Stimulated activated CD4-positive, alpha-beta T cell treated with anti-CD3 and anti-CD28 coated beads, Interleukin-2, amount 100 ng/mL, for 4 hours (primary cell): ENCODE data around the gene ZNF426.
"Not testable (repeated sequence)": the region's sequence is repeated elsewhere in the genome, so short reads cannot be mapped to it uniquely, and the experiment has no call there.

ENCODE experiments used
- DNase-seq: peaks from one replicate; pipeline ENCODE4 v3.0.0-alpha.2; 2020; ENCODE audit warnings: low read depth

Gene ZNF426

GRCh38 chr19:9538183-9539058, at the start of gene ZNF426:
Gene ZNF426 (minus strand): TSS chr19:9538645. CDS start chr19:9536232, 2,413 bp downstream.
- DNase-seq: peak; percentile 78

- peak; percentile 70 for DNase-seq
Measured at GRCh38 chr19:9586764-9587163, 48.3 kb upstream of the ZNF426 start.

- DNase-seq: peak; percentile 74
Measured at GRCh38 chr19:9584073-9584833, 45.8 kb upstream of the ZNF426 start, which contains the start of gene ZNF121. Gene ZNF121 (minus strand): TSS chr19:9584504. CDS start chr19:9568097, 16,407 bp downstream.

- DNase-seq: not testable (repeated sequence)
Measured at GRCh38 chr19:9582081-9582725, 43.8 kb upstream of the ZNF426 start.

GRCh38 chr19:9580728-9581127, 42.3 kb upstream of the ZNF426 start:
- DNase-seq: no peak

GRCh38 chr19:9570255-9570654, 31.8 kb upstream of the ZNF426 start:
- DNase-seq: no peak

- no peak for DNase-seq
Measured at GRCh38 chr19:9566729-9567128, 28.3 kb upstream of the ZNF426 start.

GRCh38 chr19:9565900-9566705, 27.7 kb upstream of the ZNF426 start:
- DNase-seq: no peak

GRCh38 chr19:9552536-9553274, 14.3 kb upstream of the ZNF426 start:
- no peak for DNase-seq

GRCh38 chr19:9547870-9548269, 9.4 kb upstream of the ZNF426 start:
- no peak for DNase-seq

- not testable (repeated sequence) for DNase-seq
Measured at GRCh38 chr19:9541281-9541680, 2.8 kb upstream of the ZNF426 start.

- not testable (repeated sequence) for DNase-seq
Measured at GRCh38 chr19:9539921-9540320, 1.5 kb upstream of the ZNF426 start.

GRCh38 chr19:9539201-9539600, 756 bp upstream of the ZNF426 start:
- not testable (repeated sequence) for DNase-seq

- DNase-seq: no peak
Measured at GRCh38 chr19:9535934-9536333, 2.5 kb downstream of the ZNF426 start.

- DNase-seq: no peak
Measured at GRCh38 chr19:9531933-9532332, 6.5 kb downstream of the ZNF426 start.

GRCh38 chr19:9528757-9529336, 9.6 kb downstream of the ZNF426 start:
- DNase-seq: no peak

- DNase-seq: no peak
Measured at GRCh38 chr19:9523885-9524474, 14.5 kb downstream of the ZNF426 start.

GRCh38 chr19:9507285-9507684, 31.2 kb downstream of the ZNF426 start:
- DNase-seq: no peak

- no peak for DNase-seq
Measured at GRCh38 chr19:9500796-9501195, 37.6 kb downstream of the ZNF426 start.
